Fibroblast of pulmonary artery (primary cell): ENCODE data around the gene SLC10A6.

Experiments used
- DNase-seq: peaks from one replicate; pipeline ENCODE4 v3.0.0-alpha.2; 2010; ENCODE audit warnings: low read depth
- H3K4me3 ChIP-seq: replicated peaks from 2 replicates; pipeline ENCODE4 v1.5.1; 2011; ENCODE audit warnings: low read depth, mild to moderate bottlenecking, control low read depth, low read length, moderate library complexity
- CTCF ChIP-seq: IDR thresholded peaks from 2 replicates; pipeline ENCODE4 v1.5.1; 2011; ENCODE audit warnings: mild to moderate bottlenecking, control low read depth, low read length, inconsistent platforms; ENCODE audit errors: missing control alignments

Gene SLC10A6

DNA sequence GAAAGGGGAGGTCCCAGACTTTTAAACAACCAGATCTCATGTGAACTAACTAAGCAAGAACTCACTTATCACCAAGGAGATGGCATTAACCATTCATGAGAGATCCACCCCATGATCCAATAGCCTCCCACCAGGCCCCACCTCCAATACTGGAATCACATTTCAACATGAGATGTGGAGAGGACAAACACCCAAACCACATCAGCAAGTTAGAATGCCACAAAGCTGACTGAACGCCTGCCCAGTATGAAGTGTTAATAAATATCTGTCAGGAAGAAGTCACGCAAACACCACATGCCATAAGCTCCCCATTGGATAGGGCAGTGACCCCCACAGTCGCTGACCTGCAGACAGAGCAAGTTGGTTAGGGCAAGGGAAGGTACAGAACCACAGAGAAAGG is 14.3 kb downstream of the SLC10A6 start:
- no peak overlapping the region for H3K4me3 ChIP-seq
- DNase-seq = no peak
- TF ChIP-seq CTCF = no peak

GRCh38 chr4:86833615-86834014 is 15.6 kb downstream of the SLC10A6 start:
- no peak for DNase-seq
- no peak overlapping the region for H3K4me3 ChIP-seq
- TF ChIP-seq CTCF = no peak

- peak; percentile 82 for DNase-seq
- no peak for TF ChIP-seq CTCF
- H3K4me3 ChIP-seq = no peak overlapping the region
These were observed 17.7 kb downstream of the SLC10A6 start for GRCh38 chr4:86831262-86832130.

- H3K4me3 ChIP-seq = no peak overlapping the region
- TF ChIP-seq CTCF = no peak
- no peak for DNase-seq
These were observed 23.7 kb downstream of the SLC10A6 start for GRCh38 chr4:86825511-86825910.

GRCh38 chr4:86822136-86822535 is 27.0 kb downstream of the SLC10A6 start:
- no peak for DNase-seq
- TF ChIP-seq CTCF = no peak
- H3K4me3 ChIP-seq = no peak overlapping the region

DNA sequence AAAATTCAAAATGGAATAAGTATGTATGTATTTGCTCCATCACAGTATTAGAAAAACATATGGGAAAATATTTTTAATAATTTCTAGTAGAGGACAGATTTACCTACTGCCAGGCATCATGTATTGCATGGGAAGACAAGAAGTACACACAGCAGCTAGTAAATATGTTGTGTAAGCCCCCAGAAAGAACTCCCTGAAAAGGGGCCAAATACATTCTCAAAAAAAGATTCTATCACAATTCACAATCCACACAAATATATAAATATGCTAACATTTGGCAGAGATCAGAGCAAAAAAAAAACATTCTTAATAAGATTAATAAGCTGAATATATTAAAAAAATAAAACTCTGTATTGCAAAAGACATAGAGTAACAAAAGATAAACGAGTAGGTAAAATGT is 28.0 kb downstream of the SLC10A6 start:
- DNase-seq = no peak
- no peak overlapping the region for H3K4me3 ChIP-seq
- no peak for TF ChIP-seq CTCF

- TF ChIP-seq CTCF = no peak
- no peak overlapping the region for H3K4me3 ChIP-seq
- no peak for DNase-seq
These were observed 29.6 kb downstream of the SLC10A6 start for GRCh38 chr4:86819561-86819960.
